ENCODE measurements around the gene LENG1.

LENG1 gene

DNA sequence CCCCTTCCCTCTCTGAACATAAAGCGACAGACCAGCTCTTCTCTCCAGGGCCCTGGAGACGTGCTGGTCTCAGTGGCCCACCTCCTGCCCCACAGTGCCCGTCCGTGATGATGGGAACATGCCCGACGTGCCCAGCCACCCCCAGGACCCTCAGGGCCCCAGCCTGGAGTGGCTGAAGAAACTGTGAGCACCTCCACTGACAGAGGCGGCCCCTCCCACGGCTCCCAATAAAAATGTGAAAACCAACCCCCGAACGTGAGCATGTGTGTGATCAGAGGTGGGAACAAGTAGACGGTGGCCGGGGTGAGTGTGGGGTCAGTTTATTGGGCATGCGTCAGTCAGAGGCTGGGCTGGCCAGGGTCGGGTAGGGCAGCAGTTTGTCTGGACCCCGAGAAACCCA lies 52.8 kb downstream of the LENG1 start:
- no peak for DNase-seq

GRCh38 chr19:54105796-54106195 lies 53.7 kb downstream of the LENG1 start:
- no peak for DNase-seq

All from Kasumi-1 (cell line).